Glomerular visceral epithelial cell (primary cell): Measurements from ENCODE around the gene SPAG6.

Source experiments
- DNase-seq: peaks from one replicate; pipeline ENCODE4 v3.0.0-alpha.2; 2016; ENCODE audit errors: extremely low spot score

Gene SPAG6

DNA sequence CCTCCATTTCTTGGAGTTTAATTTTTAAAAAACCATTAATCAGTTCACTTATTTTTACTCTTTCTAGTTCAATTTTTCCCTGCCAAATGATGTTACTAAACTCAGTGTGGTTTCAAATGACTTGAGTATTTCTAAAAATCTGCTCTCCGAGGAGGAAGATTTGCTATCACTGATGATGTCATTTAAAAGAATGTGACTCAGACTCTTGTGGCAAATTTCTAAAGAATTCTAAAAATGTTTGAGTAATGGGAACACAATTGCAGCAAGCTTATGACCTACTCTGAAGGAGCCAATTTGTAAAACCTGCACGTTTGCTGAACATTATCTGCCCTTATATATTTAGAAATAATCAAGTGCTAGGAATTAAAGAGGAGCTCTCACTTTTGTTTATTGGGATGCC is 88.6 kb downstream of the SPAG6 start:
- DNase-seq: peak; percentile 84

DNA sequence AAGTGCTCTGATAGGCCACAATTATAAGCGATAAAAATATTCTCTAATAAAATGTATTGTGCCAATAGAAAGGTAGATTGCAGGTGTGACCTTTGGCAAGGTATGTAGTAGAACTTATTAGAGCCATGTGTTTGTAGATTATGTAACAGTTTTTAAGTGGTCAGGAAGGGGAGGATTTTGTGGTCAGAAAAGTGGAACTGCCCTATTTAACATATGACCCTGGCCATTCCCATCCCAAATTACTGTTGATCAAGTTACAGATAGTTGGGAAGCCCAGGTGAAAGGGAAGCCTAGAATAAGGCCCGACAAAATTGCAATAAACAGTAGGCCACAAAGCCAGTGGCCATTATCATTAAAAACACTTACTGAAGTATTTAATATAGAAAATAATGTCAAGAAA is 89.2 kb downstream of the SPAG6 start:
- peak; percentile 21 for DNase-seq

DNA sequence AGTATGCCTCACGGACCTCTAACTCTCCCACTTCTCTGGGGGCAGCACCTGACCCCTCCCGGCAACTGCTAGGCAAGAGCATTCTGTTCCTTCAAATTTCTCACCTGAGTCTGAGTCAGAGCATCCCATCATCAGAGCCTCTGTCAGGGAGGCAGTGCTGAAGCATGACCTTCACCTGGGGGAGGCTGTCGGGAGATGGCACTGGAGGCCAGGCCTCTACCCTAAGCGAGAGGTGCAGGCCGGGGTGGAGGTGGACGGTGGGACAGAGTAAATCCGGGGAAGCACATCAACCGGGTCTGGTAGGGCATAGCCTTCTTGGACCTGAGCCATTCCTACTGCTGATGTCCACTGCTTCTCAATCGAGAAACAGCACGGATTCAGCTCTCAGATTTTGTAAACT is 90.4 kb downstream of the SPAG6 start:
- no peak for DNase-seq

DNA sequence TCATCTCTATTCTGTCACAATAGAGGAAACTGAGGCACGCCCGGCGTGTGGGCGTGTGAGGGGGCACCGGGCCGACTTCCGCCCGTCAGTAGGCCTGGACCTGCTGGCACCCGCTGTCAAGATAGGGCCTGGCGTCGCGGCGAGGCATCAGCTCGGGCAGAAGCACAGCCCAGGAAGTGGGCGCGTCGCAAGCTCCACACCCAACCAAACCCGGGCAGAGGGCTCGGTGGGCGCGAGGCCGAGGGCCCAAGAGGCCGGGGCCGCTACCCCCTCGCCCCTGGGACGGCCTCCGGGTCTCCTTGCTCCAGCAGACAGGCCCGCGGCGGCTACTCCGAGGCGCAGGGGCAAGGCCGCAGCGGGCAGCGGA is 91.2 kb downstream of the SPAG6 start:
- DNase-seq: no peak

DNA sequence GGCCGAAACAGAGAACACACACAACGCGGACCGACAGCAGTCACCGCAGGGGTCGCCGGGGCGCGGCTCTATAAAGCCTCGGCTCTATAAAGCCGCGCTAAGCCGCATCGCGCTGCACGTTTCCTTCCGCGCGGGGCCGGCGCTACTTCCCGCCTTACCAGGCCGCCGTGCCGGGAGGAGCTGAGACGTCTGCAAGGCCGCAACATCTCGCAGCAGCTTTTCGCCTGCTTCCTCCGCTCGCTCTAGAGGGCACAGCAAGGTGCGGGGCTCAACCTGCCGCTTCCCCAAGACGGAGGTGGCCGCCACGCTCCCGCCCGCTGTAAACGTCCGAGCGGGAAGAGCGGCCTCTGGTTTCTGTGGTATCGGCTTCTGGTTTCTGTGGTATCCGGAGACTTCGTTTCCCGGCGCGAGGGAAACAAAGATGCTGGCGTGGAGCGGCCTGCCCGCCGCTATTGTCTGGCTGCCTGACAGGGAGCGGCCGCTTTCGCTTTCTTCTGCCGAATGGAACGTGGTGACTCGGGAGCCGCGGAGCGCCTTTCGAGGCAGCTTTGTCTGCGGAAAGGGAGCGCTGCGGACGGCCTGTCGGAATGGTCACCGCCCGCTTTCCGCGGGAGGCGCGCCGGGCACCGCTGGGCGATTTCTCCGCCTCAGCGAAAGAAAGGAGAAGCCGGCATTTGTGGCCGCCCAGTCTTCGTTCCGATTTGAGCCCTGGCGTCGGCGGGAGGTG is 91.8 kb downstream of the SPAG6 start:
- peak; percentile 84 for DNase-seq

DNA sequence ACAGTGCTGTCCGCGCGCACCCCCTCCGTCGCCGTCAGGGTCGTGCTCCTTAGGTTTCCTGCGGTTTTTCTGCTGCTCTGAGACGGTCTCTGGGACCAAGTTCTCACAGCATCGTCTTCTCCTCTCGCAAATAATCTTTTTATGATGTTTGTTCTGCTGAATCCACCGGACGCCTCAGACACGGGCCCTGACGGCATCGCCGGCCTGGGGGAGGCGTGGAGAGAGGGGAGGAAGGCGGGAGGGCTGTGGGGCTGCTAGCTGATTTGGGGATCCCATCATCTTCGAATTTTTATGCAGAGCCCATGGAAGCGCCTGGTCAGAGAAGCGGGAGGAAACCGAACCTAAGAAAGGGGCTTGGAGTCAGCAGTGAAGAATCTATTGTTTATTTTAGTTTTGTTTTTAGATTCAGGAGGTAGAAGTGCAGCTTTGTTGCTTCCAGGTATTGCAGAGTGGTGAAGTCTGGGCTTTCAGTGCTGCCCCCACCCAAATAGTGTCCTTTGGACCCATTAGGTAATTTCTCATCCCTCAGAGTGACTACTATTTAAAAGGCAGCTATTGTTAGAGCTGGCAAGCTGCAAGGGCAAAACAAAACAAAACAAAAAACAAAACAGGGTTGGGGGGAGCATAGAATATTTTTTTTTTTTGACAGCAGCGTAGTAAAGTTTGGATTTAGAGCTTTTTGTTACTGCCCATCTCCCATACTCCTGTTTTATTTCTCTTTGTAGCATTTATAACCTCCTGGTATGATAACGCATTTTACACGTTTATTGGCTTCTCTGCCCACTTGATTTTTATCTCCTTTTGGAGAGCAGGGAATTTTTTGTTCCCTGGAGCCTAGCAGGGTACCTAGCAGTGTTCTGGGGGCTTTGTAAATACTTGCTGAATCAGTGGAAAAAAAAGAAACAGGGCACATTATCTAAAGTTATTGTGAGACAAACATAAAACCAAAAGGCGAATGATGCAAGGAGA is 92.6 kb downstream of the SPAG6 start:
- no peak for DNase-seq

DNA sequence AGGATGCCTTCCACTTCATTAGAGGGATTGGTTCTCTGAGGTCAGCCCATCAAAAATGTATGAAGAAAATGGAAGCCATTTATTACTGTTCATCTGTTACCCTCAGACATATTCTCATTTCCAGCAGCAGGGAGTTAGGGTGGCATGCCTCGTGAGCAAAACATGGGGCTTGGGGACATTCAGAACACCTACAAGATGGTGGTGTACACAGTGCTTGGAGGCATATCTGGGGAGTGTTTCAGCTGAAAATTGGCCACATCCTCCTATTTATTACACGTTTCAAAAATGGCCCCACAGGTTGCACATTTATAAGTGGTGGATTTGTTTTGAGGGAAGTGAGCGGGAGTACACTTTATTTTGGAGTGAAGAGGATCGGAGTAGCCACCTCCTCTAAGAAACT is 93.4 kb downstream of the SPAG6 start:
- no peak for DNase-seq

DNA sequence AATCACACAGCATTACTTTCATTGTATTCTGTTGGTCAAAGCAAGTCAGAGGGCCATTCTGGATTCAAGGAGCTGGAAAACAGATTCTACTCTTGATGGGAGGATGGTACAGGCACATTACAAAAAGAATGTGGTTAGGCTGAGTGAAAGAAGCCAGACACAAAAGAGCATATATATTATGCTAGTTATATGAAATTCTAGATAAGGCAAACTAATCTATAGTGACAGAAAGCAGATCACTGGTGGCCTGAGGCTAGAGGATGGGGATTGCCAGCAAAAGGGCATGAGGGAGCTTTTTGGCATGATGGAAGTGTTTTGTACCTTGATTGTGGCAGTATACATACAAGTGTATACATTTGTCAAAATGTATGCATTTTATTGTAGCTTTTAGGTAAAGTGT is 96.8 kb downstream of the SPAG6 start:
- no peak for DNase-seq

DNA sequence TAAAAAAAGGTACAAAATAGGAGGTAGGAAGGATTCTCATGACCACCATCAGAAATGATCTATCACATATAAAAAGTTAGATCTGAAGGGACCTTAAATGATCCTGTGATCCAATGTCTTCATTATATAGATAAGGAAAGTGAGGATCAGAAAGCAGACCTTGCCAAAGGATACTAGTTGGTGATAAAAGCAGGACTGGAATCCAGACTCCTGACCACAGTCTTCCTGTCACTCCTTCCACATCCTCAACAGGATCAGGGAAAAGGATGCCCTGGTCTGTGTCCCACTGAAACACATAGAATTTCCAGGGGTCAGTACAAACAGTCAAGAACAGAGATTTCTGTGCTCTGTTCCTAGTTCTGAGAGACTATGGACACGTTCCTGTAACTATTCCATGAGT is 97.2 kb downstream of the SPAG6 start:
- DNase-seq: no peak

DNA sequence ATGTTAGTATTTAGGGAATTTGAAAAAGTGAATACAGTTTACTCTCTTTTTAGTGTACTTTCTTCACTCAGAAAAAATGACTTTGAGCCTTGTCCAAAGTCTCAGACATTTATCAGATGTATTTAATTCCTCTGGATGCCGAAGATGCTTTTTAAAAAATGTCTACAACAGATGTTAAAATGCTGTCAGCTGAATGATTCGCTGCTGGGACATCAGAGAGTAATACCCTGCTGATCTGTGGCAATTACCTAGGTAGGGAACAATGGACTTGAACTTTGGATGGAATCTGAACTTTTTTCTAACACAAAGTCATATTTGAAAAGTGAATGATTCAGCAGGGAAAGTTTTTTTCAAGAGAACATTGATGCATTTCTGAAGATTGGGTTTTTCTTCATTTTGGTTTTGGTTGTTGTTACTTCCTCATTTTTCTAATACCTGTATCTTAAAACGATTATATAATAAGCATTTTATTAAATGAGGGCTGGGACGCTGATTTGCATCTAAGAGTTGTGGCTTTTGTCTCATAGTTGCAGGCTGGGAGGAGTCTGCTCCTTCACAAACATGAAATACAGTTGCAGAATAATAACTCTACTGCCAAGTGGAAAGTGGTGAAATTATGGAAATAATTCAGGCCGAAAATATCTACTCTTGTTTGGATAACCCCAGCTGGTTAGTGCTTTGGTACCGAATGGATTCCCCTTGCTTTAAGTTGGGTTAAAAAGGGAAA is 98.0 kb downstream of the SPAG6 start:
- DNase-seq: no peak

DNA sequence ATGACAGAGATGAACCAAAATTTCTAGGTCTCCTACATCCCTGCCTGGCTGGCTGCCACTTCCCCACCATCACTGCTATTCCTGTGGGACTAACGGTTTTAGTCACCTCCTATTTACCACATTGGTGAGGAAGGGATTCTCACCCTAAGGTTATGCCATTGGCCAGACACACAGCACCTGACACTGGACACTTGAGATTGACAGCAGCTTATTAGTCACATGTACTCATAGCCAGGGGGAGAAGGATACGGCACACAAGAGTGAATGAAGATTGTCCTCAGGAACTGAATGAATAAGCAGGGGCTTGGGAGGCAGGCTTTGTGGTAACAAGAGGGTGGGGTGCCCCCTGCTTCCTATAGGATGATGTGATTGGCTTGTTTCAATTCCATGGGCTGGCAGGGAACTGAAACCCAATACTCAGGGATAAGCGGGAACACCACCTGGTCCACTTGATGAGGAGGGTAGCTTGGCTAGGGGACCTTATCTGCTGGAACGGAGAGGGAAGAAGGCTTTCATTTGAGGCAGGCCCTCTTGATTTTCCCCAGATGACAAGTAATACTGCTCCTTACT is 99.0 kb downstream of the SPAG6 start:
- DNase-seq: no peak

DNA sequence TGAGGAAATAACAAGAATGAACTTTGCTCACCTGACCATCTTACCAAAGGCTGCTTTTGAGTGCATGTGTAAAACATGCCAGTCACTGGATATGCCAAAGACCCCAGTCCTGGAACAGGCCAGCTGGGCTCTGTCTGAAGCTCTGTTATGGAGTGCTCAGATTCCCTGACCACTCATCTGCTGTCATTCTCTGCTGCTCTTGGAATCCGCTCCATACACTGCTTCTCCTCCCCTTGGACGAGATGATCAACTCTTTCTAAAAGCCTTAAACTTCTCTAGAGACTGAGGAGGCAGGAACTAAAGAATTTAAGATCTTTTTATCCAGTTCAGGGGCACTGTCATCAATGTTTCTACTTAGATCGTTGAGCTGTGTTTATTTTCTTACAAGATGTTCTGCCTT is 100.2 kb downstream of the SPAG6 start:
- DNase-seq: no peak

DNA sequence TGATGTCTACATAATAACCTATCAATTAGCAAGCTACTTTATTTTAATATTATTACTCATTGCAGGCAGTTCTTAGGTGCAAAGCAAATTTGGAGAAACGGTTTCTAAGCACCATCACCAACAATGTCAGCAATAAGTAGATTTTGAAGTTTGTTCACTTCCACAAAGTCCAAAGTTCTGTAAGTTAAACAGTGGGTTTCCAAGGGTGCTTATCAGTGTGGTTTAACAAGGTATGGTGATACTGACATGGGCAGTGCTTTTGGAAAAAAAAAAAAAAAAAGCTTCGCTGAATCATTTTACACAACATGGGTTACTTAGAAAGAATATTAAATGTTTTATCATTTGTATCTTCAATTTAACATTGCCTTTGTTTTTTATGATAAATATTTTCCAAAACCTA is 101.8 kb downstream of the SPAG6 start:
- no peak for DNase-seq

DNA sequence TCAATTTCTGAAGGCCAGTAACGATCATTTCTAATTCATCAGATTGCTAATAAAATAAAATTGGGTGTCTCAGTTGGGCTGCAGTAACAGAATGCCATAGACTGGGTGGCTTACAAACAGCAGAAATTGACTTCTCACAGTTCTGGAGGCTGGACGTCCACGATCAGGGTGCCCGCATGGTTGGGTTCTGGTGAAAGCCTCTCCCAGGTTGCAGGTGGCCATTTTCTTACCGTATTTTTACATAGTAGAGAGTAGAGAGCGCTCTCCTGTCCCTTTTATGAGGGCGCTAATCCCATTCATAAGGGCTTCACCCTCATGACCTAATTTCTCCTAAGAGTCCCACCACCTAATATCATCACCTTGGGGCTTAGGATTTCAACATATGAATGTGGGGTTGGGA is 106.0 kb downstream of the SPAG6 start:
- DNase-seq: no peak

DNA sequence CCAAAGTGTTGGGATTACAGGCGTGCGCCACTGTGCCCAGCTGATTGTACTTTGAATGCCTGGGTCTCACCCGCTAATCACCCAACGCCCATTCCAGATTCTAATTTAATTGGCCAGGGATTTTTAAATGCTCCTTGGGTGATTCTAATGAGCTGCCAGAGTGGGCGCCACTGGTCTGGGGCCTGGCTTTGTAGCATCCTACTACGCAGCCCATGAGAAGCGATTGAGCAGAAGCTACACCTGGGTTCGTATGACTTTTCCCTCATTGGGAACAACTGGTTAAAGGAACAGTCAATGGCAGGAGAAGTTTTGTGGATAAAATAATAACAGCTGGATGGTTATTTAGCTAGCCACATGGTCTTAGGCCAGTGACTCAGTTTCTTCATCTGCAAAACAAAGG is 108.0 kb downstream of the SPAG6 start:
- no peak for DNase-seq

DNA sequence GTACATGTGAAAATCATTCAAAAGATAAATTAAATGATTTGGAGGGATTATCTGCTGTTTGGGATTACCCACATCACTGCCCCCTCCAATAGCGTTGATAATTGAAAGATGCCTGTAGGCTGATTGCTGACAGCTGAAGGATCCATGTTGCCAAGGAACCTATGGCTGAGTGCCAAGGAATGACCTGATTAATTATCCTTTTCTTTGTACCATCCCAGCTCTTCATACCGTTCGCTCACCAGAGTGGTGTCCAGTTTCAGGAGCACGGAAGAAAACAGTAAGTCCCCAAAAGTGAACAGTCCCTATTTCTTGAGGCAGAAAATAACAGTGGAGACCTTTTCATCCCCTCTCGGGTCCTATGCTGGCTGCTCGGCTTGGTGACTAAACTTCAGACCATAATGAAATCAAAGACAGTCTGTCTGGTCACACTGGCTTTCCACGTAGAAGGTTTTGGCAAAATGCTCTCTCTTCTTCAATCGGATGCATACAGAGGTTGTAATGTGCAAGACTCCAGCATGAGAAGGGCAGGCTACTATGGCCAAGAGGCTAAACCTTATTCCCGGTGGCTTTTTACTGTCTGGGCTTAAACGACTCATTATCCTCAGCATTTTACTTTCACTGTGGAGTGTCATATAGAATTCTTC is 108.8 kb downstream of the SPAG6 start:
- DNase-seq: no peak

DNA sequence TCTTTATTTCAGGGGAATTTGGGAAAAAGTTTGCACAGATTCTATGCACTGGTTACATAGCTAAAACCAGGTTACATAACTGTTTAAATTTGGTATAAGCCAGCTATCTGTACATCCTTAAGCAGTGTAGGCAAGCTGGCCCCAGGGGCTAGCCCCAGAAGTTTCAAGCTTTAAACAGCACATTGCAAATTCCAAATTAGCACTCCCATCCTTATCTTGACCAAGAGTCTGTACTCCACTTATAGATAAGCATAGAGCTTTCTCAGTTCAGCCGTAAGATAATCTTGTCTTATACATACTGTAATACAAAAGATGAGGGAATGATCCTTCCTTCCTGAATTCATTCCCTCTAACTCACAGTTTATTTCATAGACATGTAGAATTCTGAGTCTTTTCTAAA is 109.3 kb downstream of the SPAG6 start:
- DNase-seq: no peak

DNA sequence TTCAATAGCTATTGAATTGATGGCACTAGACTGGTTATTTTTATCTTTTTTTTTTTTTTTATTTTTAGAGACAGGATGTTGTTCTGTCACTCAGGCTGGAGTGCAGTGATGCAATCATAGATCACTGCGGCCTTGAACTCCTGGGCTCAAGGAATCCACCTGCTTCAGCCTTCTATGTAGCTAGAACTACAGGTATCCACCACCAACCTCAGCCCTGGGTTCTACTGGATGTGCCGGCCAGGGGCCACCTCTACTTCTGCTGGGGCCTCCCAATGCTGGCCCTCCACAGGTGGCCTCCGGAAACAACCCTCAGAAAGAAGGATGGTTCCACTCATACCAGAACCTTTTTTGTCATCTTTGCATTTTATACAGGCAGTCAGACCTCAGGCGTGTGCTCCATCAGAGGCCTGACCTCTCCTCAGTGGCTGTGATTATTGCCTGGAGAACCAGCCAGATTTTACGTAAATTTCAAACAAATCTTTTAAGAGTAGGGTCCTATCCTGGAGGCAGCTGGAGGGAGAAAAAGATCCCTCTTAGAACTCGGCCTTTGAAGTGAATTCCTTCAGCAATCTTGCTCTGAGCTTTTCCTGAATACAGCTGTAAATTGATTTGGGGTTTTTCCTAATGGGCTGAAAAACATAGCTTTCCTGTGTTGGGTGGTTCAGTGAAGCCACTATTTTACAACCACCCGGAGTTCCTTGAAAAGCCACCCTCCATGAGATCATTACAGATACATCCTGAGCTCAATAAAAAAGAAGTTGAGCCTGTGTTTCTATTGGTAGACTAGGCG is 110.0 kb downstream of the SPAG6 start:
- DNase-seq: no peak

DNA sequence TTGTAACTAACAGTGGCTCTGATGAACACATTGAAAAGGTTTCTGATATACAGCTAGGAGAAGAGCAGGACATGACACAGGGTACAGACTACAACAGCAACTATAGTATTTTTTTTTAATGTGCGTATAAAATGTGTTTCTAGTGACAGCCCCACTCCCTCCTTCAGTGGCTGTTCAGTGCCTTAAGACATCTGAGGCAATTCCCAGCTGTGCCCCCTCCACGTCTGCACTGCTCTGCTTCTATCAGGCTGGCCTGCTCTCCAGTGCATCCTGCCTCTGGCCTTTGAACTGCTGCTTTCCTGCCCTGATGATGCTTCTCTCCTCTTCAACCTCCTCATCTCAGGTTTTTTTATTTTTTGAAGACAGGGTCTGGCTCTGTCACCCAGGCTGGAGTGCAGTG is 111.2 kb downstream of the SPAG6 start:
- DNase-seq: no peak

DNA sequence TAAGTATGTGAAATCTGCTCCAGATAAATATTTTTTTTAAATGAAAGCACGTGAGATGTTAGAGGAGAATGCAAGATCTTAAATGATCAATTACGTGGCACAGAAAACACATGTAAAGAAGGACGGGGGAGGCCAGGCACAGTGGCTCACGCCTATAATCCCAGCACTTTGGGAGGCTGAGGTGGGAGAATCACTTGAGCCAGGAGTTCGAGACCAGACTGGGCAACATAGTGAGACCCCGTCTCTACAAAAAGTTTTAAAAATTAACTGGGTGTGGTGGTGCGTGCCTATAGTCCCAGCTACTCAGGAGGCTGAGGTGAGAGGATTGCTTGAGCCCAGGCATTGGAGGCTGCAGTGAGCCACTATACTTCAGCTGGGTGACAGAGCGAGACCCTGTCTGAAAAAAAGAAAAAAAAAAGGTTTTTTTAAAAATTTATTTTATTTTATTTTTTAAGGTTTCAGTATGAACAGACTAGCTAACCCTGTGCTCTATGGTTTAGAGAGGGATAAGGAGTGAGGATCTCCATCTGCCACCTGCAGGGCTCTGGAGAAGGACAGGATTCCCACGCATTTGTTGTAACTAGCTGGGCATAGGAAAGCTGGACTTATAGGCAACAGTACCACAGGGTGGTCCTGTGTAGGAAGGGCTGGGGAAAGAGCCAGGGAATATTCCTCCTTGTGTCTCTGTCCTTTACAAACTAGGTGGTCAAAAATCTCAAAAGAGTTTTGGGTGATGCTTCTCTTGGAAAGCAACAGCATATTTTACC is 113.2 kb downstream of the SPAG6 start:
- no peak for DNase-seq
